H1 (cell line): ENCODE results near the gene F11R. TPM values are rescaled to one million over a fixed set of nuclear protein-coding genes. Genes with fewer than 3 reads are reported as not detected.

ENCODE experiments used
- BCL11A ChIP-seq, 2 experiments: IDR thresholded peaks; one replicate each; pipeline ENCODE4 v1.6.1; 2011; ENCODE audit warnings: low read depth in 2 of 2, low read length in 2 of 2, mild to moderate bottlenecking in 2 of 2
- CEBPB ChIP-seq: IDR thresholded peaks from 2 replicates; pipeline ENCODE4 v1.6.1; 2012; ENCODE audit warnings: low read depth, low read length
- TCF12 ChIP-seq: IDR thresholded peaks from 2 replicates; pipeline ENCODE4 v1.6.1; 2011; ENCODE audit warnings: low read depth, mild to moderate bottlenecking, low read length
- TEAD4 ChIP-seq: IDR thresholded peaks from 2 replicates; pipeline ENCODE4 v1.6.1; 2012; ENCODE audit warnings: low read depth, low read length, inconsistent platforms, mixed read lengths
- polyA plus RNA-seq, 7 experiments: library from polyadenylated mRNA; depleted of rRNA in 3 of 7; stranded (reverse) in 5 of 7; unstranded in 2 of 7; fragments of >200 nt in 5 of 7; fragments of 200-250 nt in 2 of 7; gene quantifications; 1 replicate in 5 of 7; 2 replicates in 1 of 7; 4 replicates in 1 of 7; pipeline versions ENCODE4 v1.2.1 to v1.2.3, GENCODE V29; 2011 to 2013; ENCODE audit warnings: missing spikeins in 2 of 7, mixed read lengths in 2 of 7
- total RNA-seq: library from RNA; stranded (reverse); fragmentation: NEBNext Ultra II Directional; extraction: Animal tissue kit (Norgen Biotek cat#: 25700); gene quantifications from 2 replicates; pipeline ENCODE4 v1.2.1, GENCODE V29; 2021
- TF ChIP-seq, protein P1 (sequence below): IDR thresholded peaks from 2 replicates; pipeline ENCODE4 v1.6.1; 2012; ENCODE audit warnings: inconsistent platforms
- TF ChIP-seq, protein P2 (sequence below): fragments of 300-600 bp; sonication (generic); IDR thresholded peaks from 2 replicates; pipeline ENCODE4 v1.7.1; 2012; ENCODE audit warnings: low read length, moderate library complexity, mild to moderate bottlenecking, inconsistent platforms; ENCODE audit not compliant: insufficient replicate concordance
- TF ChIP-seq, protein P3 (sequence below): IDR thresholded peaks from 2 replicates; pipeline ENCODE4 v1.6.1; 2011; ENCODE audit warnings: low read depth, mild to moderate bottlenecking, low read length; ENCODE audit not compliant: insufficient read depth

Gene F11R
- total and polyA plus RNA-seq, 2 of the 8 experiments (the other 6 are each of a cell fraction or from before 2014, with no cell fraction given) = 159 to 200 TPM

DNA sequence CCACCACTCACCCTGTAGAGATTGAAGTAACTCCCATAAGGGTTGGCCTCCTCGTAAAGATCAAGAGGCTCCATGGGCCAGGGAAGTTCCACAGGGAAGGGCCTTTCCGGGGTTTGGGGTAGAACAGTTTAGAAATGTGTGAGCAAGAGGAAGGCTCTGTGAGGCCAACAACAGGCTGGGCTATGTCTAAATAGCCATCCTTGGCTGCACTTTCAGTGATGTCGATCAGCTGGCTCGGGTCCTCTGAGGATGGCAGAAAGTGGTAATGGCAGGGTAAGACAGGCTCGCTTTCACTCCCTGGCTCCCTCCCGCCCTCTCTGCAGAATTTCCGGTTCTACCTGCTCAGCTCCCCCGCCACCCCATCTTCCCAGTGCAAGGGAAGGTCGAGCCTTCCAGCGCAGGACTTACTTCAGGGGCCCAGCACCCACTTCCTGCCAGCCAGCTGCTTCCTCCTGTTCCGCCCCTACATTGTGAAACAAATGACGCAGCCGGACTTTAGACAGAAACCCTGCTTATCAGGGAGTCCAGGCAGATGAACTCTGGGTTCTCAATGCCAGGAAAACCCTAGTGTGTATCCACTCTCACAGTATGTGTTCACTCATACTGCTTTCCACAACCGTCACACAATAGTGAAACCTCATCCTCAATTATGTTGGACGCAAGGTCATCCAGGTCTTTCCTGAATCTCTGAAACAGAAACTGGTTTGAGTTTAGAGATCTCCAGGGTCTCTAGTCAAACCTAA, 7.3 kb downstream of the F11R start (continued):
- TF ChIP-seq TCF12 = 0 out of 2 replicates have a peak, but pooled peaks have one; percentile 29
- no peak for TF ChIP-seq TEAD4
- peak; percentile 70; the same call in 1 of the 2 replicates for TF ChIP-seq CEBPB
- TF ChIP-seq, protein P1, sequence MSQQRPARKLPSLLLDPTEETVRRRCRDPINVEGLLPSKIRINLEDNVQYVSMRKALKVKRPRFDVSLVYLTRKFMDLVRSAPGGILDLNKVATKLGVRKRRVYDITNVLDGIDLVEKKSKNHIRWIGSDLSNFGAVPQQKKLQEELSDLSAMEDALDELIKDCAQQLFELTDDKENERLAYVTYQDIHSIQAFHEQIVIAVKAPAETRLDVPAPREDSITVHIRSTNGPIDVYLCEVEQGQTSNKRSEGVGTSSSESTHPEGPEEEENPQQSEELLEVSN = peak; percentile 27; the same call in 1 of the 2 replicates
- TF ChIP-seq, protein P2, sequence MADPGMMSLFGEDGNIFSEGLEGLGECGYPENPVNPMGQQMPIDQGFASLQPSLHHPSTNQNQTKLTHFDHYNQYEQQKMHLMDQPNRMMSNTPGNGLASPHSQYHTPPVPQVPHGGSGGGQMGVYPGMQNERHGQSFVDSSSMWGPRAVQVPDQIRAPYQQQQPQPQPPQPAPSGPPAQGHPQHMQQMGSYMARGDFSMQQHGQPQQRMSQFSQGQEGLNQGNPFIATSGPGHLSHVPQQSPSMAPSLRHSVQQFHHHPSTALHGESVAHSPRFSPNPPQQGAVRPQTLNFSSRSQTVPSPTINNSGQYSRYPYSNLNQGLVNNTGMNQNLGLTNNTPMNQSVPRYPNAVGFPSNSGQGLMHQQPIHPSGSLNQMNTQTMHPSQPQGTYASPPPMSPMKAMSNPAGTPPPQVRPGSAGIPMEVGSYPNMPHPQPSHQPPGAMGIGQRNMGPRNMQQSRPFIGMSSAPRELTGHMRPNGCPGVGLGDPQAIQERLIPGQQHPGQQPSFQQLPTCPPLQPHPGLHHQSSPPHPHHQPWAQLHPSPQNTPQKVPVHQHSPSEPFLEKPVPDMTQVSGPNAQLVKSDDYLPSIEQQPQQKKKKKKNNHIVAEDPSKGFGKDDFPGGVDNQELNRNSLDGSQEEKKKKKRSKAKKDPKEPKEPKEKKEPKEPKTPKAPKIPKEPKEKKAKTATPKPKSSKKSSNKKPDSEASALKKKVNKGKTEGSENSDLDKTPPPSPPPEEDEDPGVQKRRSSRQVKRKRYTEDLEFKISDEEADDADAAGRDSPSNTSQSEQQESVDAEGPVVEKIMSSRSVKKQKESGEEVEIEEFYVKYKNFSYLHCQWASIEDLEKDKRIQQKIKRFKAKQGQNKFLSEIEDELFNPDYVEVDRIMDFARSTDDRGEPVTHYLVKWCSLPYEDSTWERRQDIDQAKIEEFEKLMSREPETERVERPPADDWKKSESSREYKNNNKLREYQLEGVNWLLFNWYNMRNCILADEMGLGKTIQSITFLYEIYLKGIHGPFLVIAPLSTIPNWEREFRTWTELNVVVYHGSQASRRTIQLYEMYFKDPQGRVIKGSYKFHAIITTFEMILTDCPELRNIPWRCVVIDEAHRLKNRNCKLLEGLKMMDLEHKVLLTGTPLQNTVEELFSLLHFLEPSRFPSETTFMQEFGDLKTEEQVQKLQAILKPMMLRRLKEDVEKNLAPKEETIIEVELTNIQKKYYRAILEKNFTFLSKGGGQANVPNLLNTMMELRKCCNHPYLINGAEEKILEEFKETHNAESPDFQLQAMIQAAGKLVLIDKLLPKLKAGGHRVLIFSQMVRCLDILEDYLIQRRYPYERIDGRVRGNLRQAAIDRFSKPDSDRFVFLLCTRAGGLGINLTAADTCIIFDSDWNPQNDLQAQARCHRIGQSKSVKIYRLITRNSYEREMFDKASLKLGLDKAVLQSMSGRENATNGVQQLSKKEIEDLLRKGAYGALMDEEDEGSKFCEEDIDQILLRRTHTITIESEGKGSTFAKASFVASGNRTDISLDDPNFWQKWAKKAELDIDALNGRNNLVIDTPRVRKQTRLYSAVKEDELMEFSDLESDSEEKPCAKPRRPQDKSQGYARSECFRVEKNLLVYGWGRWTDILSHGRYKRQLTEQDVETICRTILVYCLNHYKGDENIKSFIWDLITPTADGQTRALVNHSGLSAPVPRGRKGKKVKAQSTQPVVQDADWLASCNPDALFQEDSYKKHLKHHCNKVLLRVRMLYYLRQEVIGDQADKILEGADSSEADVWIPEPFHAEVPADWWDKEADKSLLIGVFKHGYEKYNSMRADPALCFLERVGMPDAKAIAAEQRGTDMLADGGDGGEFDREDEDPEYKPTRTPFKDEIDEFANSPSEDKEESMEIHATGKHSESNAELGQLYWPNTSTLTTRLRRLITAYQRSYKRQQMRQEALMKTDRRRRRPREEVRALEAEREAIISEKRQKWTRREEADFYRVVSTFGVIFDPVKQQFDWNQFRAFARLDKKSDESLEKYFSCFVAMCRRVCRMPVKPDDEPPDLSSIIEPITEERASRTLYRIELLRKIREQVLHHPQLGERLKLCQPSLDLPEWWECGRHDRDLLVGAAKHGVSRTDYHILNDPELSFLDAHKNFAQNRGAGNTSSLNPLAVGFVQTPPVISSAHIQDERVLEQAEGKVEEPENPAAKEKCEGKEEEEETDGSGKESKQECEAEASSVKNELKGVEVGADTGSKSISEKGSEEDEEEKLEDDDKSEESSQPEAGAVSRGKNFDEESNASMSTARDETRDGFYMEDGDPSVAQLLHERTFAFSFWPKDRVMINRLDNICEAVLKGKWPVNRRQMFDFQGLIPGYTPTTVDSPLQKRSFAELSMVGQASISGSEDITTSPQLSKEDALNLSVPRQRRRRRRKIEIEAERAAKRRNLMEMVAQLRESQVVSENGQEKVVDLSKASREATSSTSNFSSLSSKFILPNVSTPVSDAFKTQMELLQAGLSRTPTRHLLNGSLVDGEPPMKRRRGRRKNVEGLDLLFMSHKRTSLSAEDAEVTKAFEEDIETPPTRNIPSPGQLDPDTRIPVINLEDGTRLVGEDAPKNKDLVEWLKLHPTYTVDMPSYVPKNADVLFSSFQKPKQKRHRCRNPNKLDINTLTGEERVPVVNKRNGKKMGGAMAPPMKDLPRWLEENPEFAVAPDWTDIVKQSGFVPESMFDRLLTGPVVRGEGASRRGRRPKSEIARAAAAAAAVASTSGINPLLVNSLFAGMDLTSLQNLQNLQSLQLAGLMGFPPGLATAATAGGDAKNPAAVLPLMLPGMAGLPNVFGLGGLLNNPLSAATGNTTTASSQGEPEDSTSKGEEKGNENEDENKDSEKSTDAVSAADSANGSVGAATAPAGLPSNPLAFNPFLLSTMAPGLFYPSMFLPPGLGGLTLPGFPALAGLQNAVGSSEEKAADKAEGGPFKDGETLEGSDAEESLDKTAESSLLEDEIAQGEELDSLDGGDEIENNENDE = no peak
- TF ChIP-seq, protein P3, sequence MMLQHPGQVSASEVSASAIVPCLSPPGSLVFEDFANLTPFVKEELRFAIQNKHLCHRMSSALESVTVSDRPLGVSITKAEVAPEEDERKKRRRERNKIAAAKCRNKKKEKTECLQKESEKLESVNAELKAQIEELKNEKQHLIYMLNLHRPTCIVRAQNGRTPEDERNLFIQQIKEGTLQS = no peak
- no peak for TF ChIP-seq BCL11A (IDR thresholded peaks at IDR 0.05; ENCODE audit: low read depth in 2 of 2, low read length in 2 of 2)
